GM12873 (cell line): ENCODE results near the gene ADAT2.

Source experiments
- TF ChIP-seq, protein P1 (sequence below): IDR thresholded peaks from 2 replicates; pipeline ENCODE4 v1.5.1; 2012; ENCODE audit warnings: low read depth, mild to moderate bottlenecking, moderate library complexity, low read length, control low read depth; ENCODE audit not compliant: insufficient read depth; ENCODE audit errors: missing control alignments

ADAT2 gene

DNA sequence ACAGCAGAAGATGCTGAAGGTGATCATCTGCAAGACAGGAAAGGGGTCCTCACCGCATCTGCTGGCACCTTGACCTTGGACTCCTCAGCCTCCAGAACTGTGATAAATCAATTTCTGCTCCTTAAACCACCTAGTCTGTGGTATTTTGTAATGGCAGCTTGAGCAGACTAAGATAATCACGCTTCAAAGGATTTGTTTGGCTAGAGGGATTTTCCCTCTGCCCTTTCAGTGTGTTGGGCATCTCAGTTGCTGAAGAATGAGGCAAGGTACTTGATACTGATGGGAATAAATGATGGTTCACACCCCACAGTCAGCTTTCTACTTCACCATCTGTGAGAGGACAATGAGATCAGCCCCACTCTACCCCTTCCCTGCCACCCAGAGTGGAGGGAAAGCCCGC lies 60.2 kb downstream of the ADAT2 start:
- TF ChIP-seq, protein P1, sequence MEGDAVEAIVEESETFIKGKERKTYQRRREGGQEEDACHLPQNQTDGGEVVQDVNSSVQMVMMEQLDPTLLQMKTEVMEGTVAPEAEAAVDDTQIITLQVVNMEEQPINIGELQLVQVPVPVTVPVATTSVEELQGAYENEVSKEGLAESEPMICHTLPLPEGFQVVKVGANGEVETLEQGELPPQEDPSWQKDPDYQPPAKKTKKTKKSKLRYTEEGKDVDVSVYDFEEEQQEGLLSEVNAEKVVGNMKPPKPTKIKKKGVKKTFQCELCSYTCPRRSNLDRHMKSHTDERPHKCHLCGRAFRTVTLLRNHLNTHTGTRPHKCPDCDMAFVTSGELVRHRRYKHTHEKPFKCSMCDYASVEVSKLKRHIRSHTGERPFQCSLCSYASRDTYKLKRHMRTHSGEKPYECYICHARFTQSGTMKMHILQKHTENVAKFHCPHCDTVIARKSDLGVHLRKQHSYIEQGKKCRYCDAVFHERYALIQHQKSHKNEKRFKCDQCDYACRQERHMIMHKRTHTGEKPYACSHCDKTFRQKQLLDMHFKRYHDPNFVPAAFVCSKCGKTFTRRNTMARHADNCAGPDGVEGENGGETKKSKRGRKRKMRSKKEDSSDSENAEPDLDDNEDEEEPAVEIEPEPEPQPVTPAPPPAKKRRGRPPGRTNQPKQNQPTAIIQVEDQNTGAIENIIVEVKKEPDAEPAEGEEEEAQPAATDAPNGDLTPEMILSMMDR, result no peak

DNA sequence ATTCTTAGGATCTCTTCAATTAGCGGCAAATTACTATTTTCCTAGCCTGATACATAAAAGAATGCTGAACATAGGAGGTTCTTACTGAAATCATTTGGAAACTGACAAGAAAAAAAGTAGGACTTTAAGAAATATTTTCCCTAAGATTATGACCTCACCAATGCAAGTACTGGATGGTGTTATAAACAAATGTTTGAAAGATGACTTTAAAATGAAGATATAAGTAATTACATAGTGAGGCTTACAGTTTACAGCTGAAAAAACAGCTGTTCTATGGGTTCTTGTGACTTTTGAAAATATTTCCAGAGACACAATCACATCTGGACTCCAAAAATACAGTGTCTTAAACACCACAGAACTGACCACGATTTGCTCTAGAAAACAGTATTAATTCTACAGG lies 64.9 kb downstream of the ADAT2 start:
- TF ChIP-seq, protein P1, result no peak

- TF ChIP-seq, protein P1, result no peak
These were observed 73.6 kb downstream of the ADAT2 start for GRCh38 chr6:143376861-143377260.

DNA sequence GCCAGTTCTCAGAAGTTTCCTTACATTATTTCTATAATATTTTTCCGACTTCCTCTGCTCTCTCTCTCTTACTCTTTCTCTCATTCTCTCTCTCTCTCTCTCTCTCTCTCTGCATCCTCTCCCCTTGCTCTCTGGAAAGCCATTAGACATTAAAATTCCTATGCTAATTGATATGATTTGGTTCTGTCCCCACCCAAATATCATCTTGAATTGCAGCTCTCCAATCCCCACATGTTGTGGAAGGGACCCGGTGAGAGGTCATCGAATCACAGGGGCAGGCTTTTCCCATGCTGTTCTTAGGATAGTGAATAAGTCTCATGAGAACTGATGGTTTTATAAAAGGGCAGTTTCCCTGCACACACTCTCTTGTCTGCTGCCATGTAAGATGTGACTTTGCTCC lies 74.1 kb downstream of the ADAT2 start:
- TF ChIP-seq, protein P1, result no peak

DNA sequence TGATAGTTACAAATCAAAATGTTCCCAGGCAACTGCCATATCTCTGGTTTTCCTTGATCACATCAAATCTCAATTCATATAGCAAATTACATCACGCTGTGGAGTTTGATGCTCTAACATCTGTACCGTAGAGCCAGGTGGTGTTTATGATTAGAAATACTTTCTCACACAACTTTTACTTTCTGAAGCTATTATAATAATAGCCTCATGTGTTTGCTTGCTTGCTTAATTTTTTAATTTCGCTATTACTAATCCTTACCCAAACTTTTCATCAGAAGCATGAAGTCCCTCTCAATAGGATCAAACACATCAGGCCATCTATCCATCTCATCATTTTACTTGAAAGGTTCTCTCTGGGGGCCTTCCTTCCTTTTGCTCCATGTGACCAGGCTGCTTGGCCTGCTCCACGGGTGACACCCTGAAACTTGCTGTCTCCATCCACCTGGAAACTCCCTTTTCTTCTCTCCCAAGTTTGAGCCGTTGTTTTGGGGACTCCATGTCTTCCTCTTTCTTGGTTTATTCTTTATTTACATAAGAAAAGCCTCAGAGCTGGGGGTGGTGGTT lies 75.4 kb downstream of the ADAT2 start:
- TF ChIP-seq, protein P1, result no peak

- TF ChIP-seq, protein P1, result no peak
These were observed 76.5 kb downstream of the ADAT2 start for GRCh38 chr6:143374014-143374413.
